ENCODE data around the gene PHKB. TPM values are rescaled to one million over a fixed set of nuclear protein-coding genes. Genes with fewer than 3 reads are reported as not detected.
"Not testable (repeated sequence)": the region's sequence is repeated elsewhere in the genome, so short reads cannot be mapped to it uniquely, and the experiment has no call there.

PHKB gene
- 39.1 and 41.6 TPM in 2 replicates for total RNA-seq (2014; rRNA removed; shearing (Covaris generic))

GRCh38 chr16:47460711-47461597, at the start of gene PHKB, which contains the start of gene ITFG1:
Gene PHKB, plus strand, starts transcription at chr16:47461331. Its CDS starts 20 bp downstream, at chr16:47461351.
Gene ITFG1, minus strand, starts transcription at chr16:47461063. Its CDS starts 18 bp downstream, at chr16:47461045.
- peak; percentile 91 for DNase-seq (ENCODE audit: low read depth)

GRCh38 chr16:47413041-47413440, 48.1 kb upstream of the PHKB start:
- DNase-seq (ENCODE audit: low read depth) = no peak

GRCh38 chr16:47416869-47417268, 44.3 kb upstream of the PHKB start:
- DNase-seq (ENCODE audit: low read depth) = no peak

- DNase-seq (ENCODE audit: low read depth) = no peak
Observed at GRCh38 chr16:47424846-47425245, 36.3 kb upstream of the PHKB start.

GRCh38 chr16:47426806-47427205, 34.3 kb upstream of the PHKB start:
- DNase-seq (ENCODE audit: low read depth) = no peak

GRCh38 chr16:47431960-47432359, 29.2 kb upstream of the PHKB start:
- peak; percentile 8 for DNase-seq (ENCODE audit: low read depth)

- DNase-seq (ENCODE audit: low read depth) = peak; percentile 56
Observed at GRCh38 chr16:47434274-47434673, 26.9 kb upstream of the PHKB start.

- DNase-seq (ENCODE audit: low read depth) = not testable (repeated sequence)
Observed at GRCh38 chr16:47440066-47440465, 21.1 kb upstream of the PHKB start.

- DNase-seq (ENCODE audit: low read depth) = not testable (repeated sequence)
Observed at GRCh38 chr16:47442884-47443283, 18.2 kb upstream of the PHKB start.

GRCh38 chr16:47446431-47446830, 14.7 kb upstream of the PHKB start:
- DNase-seq (ENCODE audit: low read depth) = no peak

GRCh38 chr16:47448830-47449575, 12.1 kb upstream of the PHKB start:
- DNase-seq (ENCODE audit: low read depth) = no peak

GRCh38 chr16:47449788-47450187, 11.3 kb upstream of the PHKB start:
- DNase-seq (ENCODE audit: low read depth) = peak; percentile 9

- no peak for DNase-seq (ENCODE audit: low read depth)
Observed at GRCh38 chr16:47458331-47458730, 2.8 kb upstream of the PHKB start.

GRCh38 chr16:47459603-47460002, 1.5 kb upstream of the PHKB start:
- DNase-seq (ENCODE audit: low read depth) = no peak

GRCh38 chr16:47460359-47460710, 796 bp upstream of the PHKB start:
- peak; percentile 15 for DNase-seq (ENCODE audit: low read depth)

GRCh38 chr16:47461598-47462266, 601 bp downstream of the PHKB start:
- DNase-seq (ENCODE audit: low read depth) = peak; percentile 84

- DNase-seq (ENCODE audit: low read depth) = no peak
Observed at GRCh38 chr16:47463771-47464624, 2.9 kb downstream of the PHKB start.

- no peak for DNase-seq (ENCODE audit: low read depth)
Observed at GRCh38 chr16:47465919-47466630, 4.9 kb downstream of the PHKB start.

GRCh38 chr16:47467501-47467900, 6.4 kb downstream of the PHKB start:
- DNase-seq (ENCODE audit: low read depth) = no peak

- not testable (repeated sequence) for DNase-seq (ENCODE audit: low read depth)
Observed at GRCh38 chr16:47468070-47468689, 7.0 kb downstream of the PHKB start.

All from M059J (cell line).